Uterus (tissue), 4 donors: ENCODE results near the gene ARID5A. TPM values are rescaled to one million over a fixed set of nuclear protein-coding genes. Genes with fewer than 3 reads are reported as not detected.

ENCODE experiments used
- DNase-seq, 2 donors: peaks; one replicate each; pipeline ENCODE4 v3.0.0-alpha.2; 2019 to 2020
- H3K27ac ChIP-seq, 2 donors: fragments of 200-600 bp; sonication (generic); 1 replicate in 1 of 2; 2 replicates in 1 of 2; pipeline ENCODE4 v1.5.1; 2016 to 2018
- H3K27me3 ChIP-seq, 2 donors: fragments of 200-600 bp; sonication (generic); one replicate each; pipeline ENCODE4 v1.5.1; 2018 to 2019; ENCODE audit warnings: control low read depth in 1 of 2
- H3K36me3 ChIP-seq, 2 donors: fragments of 200-600 bp; sonication (generic); one replicate each; pipeline ENCODE4 v1.5.1; 2019; ENCODE audit warnings: control low read depth in 1 of 2
- H3K4me1 ChIP-seq, 2 donors: fragments of 200-600 bp; sonication (generic); one replicate each; pipeline ENCODE4 v1.5.1; 2018 to 2019; ENCODE audit warnings: control low read depth in 1 of 2
- H3K4me3 ChIP-seq, 2 donors: fragments of 200-600 bp; sonication (generic); 1 replicate in 1 of 2; 2 replicates in 1 of 2; pipeline ENCODE4 v1.5.1; 2018 to 2019; ENCODE audit warnings: mild to moderate bottlenecking in 1 of 2
- H3K9me3 ChIP-seq, 2 donors: fragments of 200-600 bp; sonication (generic); one replicate each; pipeline ENCODE4 v1.5.1; 2019; ENCODE audit warnings: control low read depth in 1 of 2
- POLR2A ChIP-seq, 2 donors: fragments of 450-650 bp; IDR thresholded peaks; one replicate each; pipeline ENCODE4 v1.6.1; 2016; ENCODE audit warnings: antibody characterized with exemption in 2 of 2, mild to moderate bottlenecking in 1 of 2, moderate library complexity in 1 of 2
- intact Hi-C: fragments of 100-400 bp; cut with DNase I; formaldehyde crosslinking; loops from one replicate; pipeline ENCODE4 v1.15.1; 2023; ENCODE audit warnings: low total_unique reads
- total RNA-seq, 4 donors: library from RNA; depleted of rRNA in 3 of 4; stranded (reverse); fragments of >200 nt in 3 of 4; gene quantifications; one replicate each; pipeline versions ENCODE4 v1.1.0 to v1.2.4, GENCODE V29; 2014 to 2023
- TF ChIP-seq, protein P1 (sequence below), 4 experiments: fragments of 200-600 bp in 2 of 4; fragments of 450-650 bp in 2 of 4; sonication (generic) in 2 of 4; IDR thresholded peaks; one replicate each; pipeline ENCODE4 v1.5.1; 2016 to 2019; ENCODE audit warnings: antibody characterized with exemption in 4 of 4, mild to moderate bottlenecking in 2 of 4, moderate library complexity in 1 of 4
- donor health status: DM: yes; HTN: yes; CAD: no.

The ARID5A gene
- total RNA-seq, 4 donors from 2014 or later: 15.1 to 73.5 (median 36.3) TPM

DNA sequence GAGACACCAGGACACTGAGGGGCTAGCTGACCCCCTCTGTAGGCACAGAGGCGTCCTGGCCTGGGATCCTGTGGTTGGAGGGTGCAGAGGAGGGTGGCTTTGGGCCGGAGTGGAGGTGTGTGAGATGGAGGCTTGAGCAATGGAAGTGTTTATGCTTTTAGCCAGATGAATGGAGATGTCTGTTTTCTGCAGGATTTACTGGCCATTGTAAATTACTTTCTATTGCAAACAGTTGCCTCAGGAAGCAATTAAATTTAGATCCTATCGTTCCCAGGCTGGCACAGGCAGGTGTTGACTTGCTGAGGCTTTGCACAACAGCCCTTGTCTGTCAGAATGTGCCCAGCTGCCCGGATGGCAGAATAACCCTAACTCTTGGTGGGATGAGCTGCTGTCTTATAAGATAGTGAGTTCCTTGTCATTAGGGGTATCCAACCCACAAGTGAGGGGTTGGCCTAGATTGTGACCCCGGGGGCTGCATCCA, 1.8 kb upstream of the ARID5A start:
- no peak for DNase-seq
- H3K27ac ChIP-seq: peak overlapping the region; percentile 100
- H3K27me3 ChIP-seq: no peaks in the 10 kb centered on the region
- intact Hi-C loops: no loop called here
- H3K9me3 ChIP-seq: no peaks in the 10 kb centered on the region
- peaks cover 18 to 37% of the 10 kb centered on the region in 2 donors for H3K4me1 ChIP-seq
- H3K4me3 ChIP-seq: no peak overlapping the region
- TF ChIP-seq, protein P1, sequence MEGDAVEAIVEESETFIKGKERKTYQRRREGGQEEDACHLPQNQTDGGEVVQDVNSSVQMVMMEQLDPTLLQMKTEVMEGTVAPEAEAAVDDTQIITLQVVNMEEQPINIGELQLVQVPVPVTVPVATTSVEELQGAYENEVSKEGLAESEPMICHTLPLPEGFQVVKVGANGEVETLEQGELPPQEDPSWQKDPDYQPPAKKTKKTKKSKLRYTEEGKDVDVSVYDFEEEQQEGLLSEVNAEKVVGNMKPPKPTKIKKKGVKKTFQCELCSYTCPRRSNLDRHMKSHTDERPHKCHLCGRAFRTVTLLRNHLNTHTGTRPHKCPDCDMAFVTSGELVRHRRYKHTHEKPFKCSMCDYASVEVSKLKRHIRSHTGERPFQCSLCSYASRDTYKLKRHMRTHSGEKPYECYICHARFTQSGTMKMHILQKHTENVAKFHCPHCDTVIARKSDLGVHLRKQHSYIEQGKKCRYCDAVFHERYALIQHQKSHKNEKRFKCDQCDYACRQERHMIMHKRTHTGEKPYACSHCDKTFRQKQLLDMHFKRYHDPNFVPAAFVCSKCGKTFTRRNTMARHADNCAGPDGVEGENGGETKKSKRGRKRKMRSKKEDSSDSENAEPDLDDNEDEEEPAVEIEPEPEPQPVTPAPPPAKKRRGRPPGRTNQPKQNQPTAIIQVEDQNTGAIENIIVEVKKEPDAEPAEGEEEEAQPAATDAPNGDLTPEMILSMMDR (IDR thresholded peaks at IDR 0.05): no peak
- TF ChIP-seq POLR2A (IDR thresholded peaks at IDR 0.05): no peak
- no peaks in the 10 kb centered on the region for H3K36me3 ChIP-seq

DNA sequence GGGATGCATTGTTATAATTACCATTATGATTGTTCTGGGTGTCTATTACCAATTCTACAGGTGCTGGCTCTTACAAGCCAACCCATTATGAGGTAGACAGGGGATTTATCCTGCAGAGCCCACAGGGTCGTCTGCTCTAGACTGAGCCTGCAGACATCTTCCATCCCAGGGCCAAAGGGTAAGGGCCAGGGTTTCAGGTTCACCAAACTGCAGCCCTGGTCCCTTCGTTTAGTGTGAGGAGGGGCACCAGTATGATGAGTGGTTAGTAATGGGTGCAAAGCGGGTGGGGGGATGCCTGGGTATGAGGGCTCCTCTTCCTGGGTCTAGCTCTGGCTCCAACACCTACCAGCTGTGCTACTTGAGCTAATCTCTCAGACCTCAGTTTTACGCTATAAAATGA, 1.2 kb upstream of the ARID5A start:
- TF ChIP-seq, protein P1 (IDR thresholded peaks at IDR 0.05): no peak
- TF ChIP-seq POLR2A (IDR thresholded peaks at IDR 0.05): no peak
- no peak overlapping the region for H3K4me3 ChIP-seq
- H3K36me3 ChIP-seq: no peaks in the 10 kb centered on the region
- peaks cover 18 to 37% of the 10 kb centered on the region in 2 donors for H3K4me1 ChIP-seq
- DNase-seq: no peak
- H3K9me3 ChIP-seq: no peaks in the 10 kb centered on the region
- peak overlapping the region; percentile 100 for H3K27ac ChIP-seq
- intact Hi-C loops: no loop called here
- no peaks in the 10 kb centered on the region for H3K27me3 ChIP-seq

DNA sequence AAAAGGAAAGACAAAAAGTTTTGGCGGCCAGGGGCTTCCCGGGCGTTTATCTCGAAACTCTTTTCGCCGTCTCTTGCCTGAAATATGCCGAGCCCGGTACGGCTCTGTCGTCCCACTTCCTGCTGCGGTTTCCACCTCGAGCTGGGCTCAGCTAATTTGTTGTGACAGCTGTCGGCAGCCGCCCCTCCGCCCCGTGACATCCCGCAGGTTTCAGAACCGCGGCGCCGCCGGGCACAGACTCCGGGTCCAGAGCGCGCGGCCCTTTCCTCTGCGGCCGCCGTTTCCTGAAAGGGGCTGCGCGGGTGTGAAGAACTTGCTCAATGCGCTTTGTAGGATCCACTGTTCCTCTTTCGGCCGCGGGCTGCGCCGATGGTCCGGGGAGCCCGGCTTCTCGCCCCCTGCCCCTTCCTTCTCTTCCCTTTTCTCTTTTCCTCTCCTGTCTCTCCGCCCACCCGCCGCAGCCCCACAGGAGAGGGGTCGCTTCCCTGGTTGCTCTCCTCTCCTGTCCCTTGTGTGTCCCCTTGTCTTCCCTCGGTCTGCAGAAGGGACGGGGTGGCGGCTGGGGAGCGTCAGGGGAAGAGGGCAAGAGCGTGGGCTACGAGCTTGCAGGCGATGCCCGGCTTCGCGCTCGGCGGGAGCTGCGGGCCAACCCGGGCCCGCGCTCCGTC, 648 bp downstream of the ARID5A start:
- Histone ChIP-seq H3K4me1 (peaks cover 25 to 44% of the 10 kb centered on the region in 2 donors), H3K9me3 (no peaks in the 10 kb centered on the region), H3K27me3 (no peaks in the 10 kb centered on the region), H3K36me3 (no peaks in the 10 kb centered on the region), H3K27ac (peak overlapping the region; percentile 100), H3K4me3 (peak overlapping the region; percentile 41 to 92)
- TF ChIP-seq, protein P1 (IDR thresholded peaks at IDR 0.05): no peak
- TF ChIP-seq POLR2A (IDR thresholded peaks at IDR 0.05): no peak
- DNase-seq: peak in 1 of 2 donors; percentile 64
- intact Hi-C loops: no loop called here

DNA sequence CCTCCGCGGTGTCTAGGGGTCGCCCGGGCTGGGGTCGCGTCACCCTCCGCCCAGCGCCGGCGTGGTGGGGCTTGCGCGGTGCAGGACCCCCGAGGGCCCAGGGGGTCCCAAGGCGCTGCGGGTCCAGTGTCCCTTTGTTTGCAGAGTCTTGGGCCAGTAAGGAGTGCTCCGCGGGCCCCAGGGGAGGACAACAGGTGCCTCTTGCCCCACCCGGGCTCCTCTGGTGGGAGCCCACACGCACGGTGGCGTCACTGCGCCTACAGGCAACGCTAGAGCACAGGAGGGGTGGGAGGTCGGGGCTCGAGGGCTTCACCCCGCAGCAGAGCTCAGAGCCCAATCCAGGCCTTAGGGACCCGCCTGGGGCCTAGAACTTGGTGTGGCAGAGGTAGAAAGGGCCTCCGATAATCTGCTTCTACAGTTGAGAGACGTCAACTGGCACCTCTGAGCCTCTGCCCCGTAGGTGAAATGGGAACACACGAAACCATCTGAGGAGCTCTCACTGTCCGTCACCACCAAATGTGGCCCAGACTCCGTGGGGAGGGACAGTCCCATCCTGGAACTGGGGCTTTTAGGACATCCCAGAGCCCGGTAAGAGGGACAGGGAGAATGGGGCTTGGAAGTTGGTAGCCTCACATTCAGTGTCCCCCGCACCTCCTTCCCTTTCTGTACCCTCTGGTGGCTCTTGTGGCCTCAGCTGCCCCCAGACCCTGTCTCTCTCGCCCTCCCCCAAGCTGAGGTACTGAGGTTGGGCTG, 1.4 kb downstream of the ARID5A start:
- intact Hi-C loops: no loop called here

More for the DNA sequence above, 1.4 kb downstream of the ARID5A start:
- peak in 1 of 2 donors; percentile 52 for DNase-seq
- peaks cover 18 to 37% of the 10 kb centered on the region in 2 donors for H3K4me1 ChIP-seq
- peak overlapping the region; percentile 41 to 92 for H3K4me3 ChIP-seq
- H3K9me3 ChIP-seq: no peaks in the 10 kb centered on the region
- TF ChIP-seq POLR2A (IDR thresholded peaks at IDR 0.05): peak in 1 of 2 donors; percentile 5
- TF ChIP-seq, protein P1 (IDR thresholded peaks at IDR 0.05): no peak
- no peaks in the 10 kb centered on the region for H3K27me3 ChIP-seq
- no peaks in the 10 kb centered on the region for H3K36me3 ChIP-seq
- peak overlapping the region; percentile 100 for H3K27ac ChIP-seq
